ENCODE data around the gene HBA2. TPM values are rescaled to one million over a fixed set of nuclear protein-coding genes. Genes with fewer than 3 reads are reported as not detected.
"Not testable (repeated sequence)": the region's sequence is repeated elsewhere in the genome, so short reads cannot be mapped to it uniquely, and the experiment has no call there.

HBA2 gene
- total and polyA plus RNA-seq, 2 of the 4 experiments (the other 2 are of a cell fraction) = not detected

DNA sequence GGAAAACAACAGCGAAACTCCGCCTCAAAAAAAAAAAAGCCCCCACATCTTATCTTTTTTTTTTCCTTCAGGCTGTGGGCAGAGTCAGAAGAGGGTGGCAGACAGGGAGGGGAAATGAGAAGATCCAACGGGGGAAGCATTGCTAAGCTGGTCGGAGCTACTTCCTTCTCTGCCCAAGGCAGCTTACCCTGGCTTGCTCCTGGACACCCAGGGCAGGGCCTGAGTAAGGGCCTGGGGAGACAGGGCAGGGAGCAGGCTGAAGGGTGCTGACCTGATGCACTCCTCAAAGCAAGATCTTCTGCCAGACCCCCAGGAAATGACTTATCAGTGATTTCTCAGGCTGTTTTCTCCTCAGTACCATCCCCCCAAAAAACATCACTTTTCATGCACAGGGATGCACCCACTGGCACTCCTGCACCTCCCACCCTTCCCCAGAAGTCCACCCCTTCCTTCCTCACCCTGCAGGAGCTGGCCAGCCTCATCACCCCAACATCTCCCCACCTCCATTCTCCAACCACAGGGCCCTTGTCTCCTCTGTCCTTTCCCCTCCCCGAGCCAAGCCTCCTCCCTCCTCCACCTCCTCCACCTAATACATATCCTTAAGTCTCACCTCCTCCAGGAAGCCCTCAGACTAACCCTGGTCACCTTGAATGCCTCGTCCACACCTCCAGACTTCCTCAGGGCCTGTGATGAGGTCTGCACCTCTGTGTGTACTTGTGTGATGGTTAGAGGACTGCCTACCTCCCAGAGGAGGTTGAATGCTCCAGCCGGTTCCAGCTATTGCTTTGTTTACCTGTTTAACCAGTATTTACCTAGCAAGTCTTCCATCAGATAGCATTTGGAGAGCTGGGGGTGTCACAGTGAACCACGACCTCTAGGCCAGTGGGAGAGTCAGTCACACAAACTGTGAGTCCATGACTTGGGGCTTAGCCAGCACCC is 2.6 kb downstream of the HBA2 start:
- ATAC-seq (ENCODE audit: low read depth) (no peak), DNase-seq (no peak)
- H2AK5ac ChIP-seq (ENCODE audit: low read depth, low read length) = no peak overlapping the region
- no peak overlapping the region for H3K23ac ChIP-seq (ENCODE audit: low read depth, low read length)
- no peak overlapping the region for H2AFZ ChIP-seq (replicated peaks; ENCODE audit: low read length, poor library complexity)
- in situ Hi-C loops (cut with MboI; ENCODE audit: low sequenced_read_pairs) = no loop called here
- dilution Hi-C loops (cut with HindIII; ENCODE audit: low sequenced_read_pairs, unreplicated experiment) = no loop called here
- TF ChIP-seq NFE2L2 (IDR thresholded peaks at IDR 0.05; ENCODE audit: low read depth, low read length) (no peak), MAFK (IDR thresholded peaks at IDR 0.05; ENCODE audit: low read depth, low read length) (no peak), MAZ (IDR thresholded peaks at IDR 0.05; ENCODE audit: borderline replicate concordance, low read depth, low read length) (no peak)
- ChIA-PET CTCF (no interaction called here), POLR2A (ENCODE audit: unreplicated experiment) (interaction anchor here (0.6 kb wide), 1 partner anchor 9 kb away, joined by 12 read pairs; no protein-coding TSS in a partner anchor)
- H3K9ac ChIP-seq (ENCODE audit: low read depth, low read length) = no peak overlapping the region
- no peak overlapping the region for H4K8ac ChIP-seq (ENCODE audit: low read depth in 2 of 2, low read length in 2 of 2)
- H3K18ac ChIP-seq (ENCODE audit: low read depth, low read length) = no peak overlapping the region
- no peak overlapping the region for H3K14ac ChIP-seq (replicated peaks; ENCODE audit: low read depth, low read length)
- no peak overlapping the region for H3K4ac ChIP-seq (ENCODE audit: low read depth, low read length)
- H3K27ac ChIP-seq (ENCODE audit: insufficient read depth, low read length) = no peak overlapping the region
- no peak overlapping the region for H2AK9ac ChIP-seq (replicated peaks; ENCODE audit: low read depth, low read length, poor library complexity)
- intact Hi-C loops (cut with micrococcal nuclease) = no loop called here
- no peaks in the 10 kb centered on the region for H3K9me1 ChIP-seq (ENCODE audit: insufficient read depth, low read length)
- no peak overlapping the region for H4K5ac ChIP-seq (ENCODE audit: low read depth, low read length)
- H3K27me3 ChIP-seq (ENCODE audit: control insufficient read depth, insufficient read depth, low read length) = peaks cover 46% of the 10 kb centered on the region
- no peaks in the 10 kb centered on the region for H3K4me1 ChIP-seq (ENCODE audit: control insufficient read depth, insufficient read depth, low read length)
- WGBS, 2 experiments (ENCODE audit: extremely low coverage in 2 of 2, insufficient read length in 1 of 2) = 35% methylated on average over 2 of the region's 8 CpGs; no CpG with 5 or more reads in 1 of the 2 experiments
- no peak overlapping the region for H2BK5ac ChIP-seq (ENCODE audit: low read depth, low read length, poor library complexity, severe bottlenecking)
- no peak overlapping the region for H2BK20ac ChIP-seq (ENCODE audit: low read depth, low read length)
- no peak overlapping the region for H2BK120ac ChIP-seq (ENCODE audit: low read depth, low read length)
- no peaks in the 10 kb centered on the region for H3K36me3 ChIP-seq (ENCODE audit: control insufficient read depth, insufficient read depth, low read length)
- no peak overlapping the region for H3K4me3 ChIP-seq (ENCODE audit: insufficient read depth, low read depth, low read length)
- H4K91ac ChIP-seq (ENCODE audit: insufficient read depth, low read depth, low read length) = no peak overlapping the region
- no peaks in the 10 kb centered on the region for H3K79me1 ChIP-seq (ENCODE audit: low read depth in 1 of 2, low read length in 2 of 2)
- no peak overlapping the region for H2BK15ac ChIP-seq (ENCODE audit: low read depth, low read length)
- 0 out of 2 replicates have a peak, but pooled peaks cover 2% of the 10 kb centered on the region for H3K9me3 ChIP-seq (ENCODE audit: control insufficient read depth, insufficient read depth, low read length)
- no peak overlapping the region for H3K56ac ChIP-seq (ENCODE audit: extremely low read depth, insufficient read depth, low read length)
- H3K4me2 ChIP-seq (ENCODE audit: low read depth, low read length) = no peak overlapping the region
- H4K20me1 ChIP-seq (ENCODE audit: insufficient read depth, low read length) = peaks cover 6% of the 10 kb centered on the region; the same call in 1 of the 2 replicates
- BruUV-seq (replicated peaks) = no TSS peak

DNA sequence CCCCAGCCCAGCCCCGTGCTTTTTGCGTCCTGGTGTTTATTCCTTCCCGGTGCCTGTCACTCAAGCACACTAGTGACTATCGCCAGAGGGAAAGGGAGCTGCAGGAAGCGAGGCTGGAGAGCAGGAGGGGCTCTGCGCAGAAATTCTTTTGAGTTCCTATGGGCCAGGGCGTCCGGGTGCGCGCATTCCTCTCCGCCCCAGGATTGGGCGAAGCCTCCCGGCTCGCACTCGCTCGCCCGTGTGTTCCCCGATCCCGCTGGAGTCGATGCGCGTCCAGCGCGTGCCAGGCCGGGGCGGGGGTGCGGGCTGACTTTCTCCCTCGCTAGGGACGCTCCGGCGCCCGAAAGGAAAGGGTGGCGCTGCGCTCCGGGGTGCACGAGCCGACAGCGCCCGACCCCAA is 3.3 kb downstream of the HBA2 start:
- H2AFZ ChIP-seq (replicated peaks; ENCODE audit: low read length, poor library complexity); dilution Hi-C loops (cut with HindIII; ENCODE audit: low sequenced_read_pairs, unreplicated experiment); DNase-seq; H3K23ac ChIP-seq (ENCODE audit: low read depth, low read length); H3K9ac ChIP-seq (ENCODE audit: low read depth, low read length); POLR2A ChIA-PET (ENCODE audit: unreplicated experiment); H2AK9ac ChIP-seq (replicated peaks; ENCODE audit: low read depth, low read length, poor library complexity); H2AK5ac ChIP-seq (ENCODE audit: low read depth, low read length); H3K36me3 ChIP-seq (ENCODE audit: control insufficient read depth, insufficient read depth, low read length); CTCF ChIA-PET; H3K14ac ChIP-seq (replicated peaks; ENCODE audit: low read depth, low read length); H4K8ac ChIP-seq (ENCODE audit: low read depth in 2 of 2, low read length in 2 of 2); H2BK20ac ChIP-seq (ENCODE audit: low read depth, low read length); H2BK15ac ChIP-seq (ENCODE audit: low read depth, low read length); in situ Hi-C loops (cut with MboI; ENCODE audit: low sequenced_read_pairs); H3K79me1 ChIP-seq (ENCODE audit: low read depth in 1 of 2, low read length in 2 of 2); BruUV-seq (replicated peaks); H3K27ac ChIP-seq (ENCODE audit: insufficient read depth, low read length); H2BK5ac ChIP-seq (ENCODE audit: low read depth, low read length, poor library complexity, severe bottlenecking); H4K5ac ChIP-seq (ENCODE audit: low read depth, low read length); H3K4me3 ChIP-seq (ENCODE audit: insufficient read depth, low read depth, low read length); H3K18ac ChIP-seq (ENCODE audit: low read depth, low read length); H3K9me1 ChIP-seq (ENCODE audit: insufficient read depth, low read length); intact Hi-C loops (cut with micrococcal nuclease); H3K4me2 ChIP-seq (ENCODE audit: low read depth, low read length); H4K91ac ChIP-seq (ENCODE audit: insufficient read depth, low read depth, low read length); H3K4me1 ChIP-seq (ENCODE audit: control insufficient read depth, insufficient read depth, low read length); H3K4ac ChIP-seq (ENCODE audit: low read depth, low read length); H3K56ac ChIP-seq (ENCODE audit: extremely low read depth, insufficient read depth, low read length); H3K9me3 ChIP-seq (ENCODE audit: control insufficient read depth, insufficient read depth, low read length); H2BK120ac ChIP-seq (ENCODE audit: low read depth, low read length): not testable (repeated sequence)
- Histone ChIP-seq H4K20me1 (ENCODE audit: insufficient read depth, low read length) (peaks cover 11% of the 10 kb centered on the region; the same call in 1 of the 2 replicates), H3K27me3 (ENCODE audit: control insufficient read depth, insufficient read depth, low read length) (peaks cover 44% of the 10 kb centered on the region)
- WGBS, 2 experiments (ENCODE audit: extremely low coverage in 2 of 2, insufficient read length in 1 of 2) = no CpG with 5 or more reads among the region's 39 CpGs
- peak; percentile 2; the same call in 1 of the 2 replicates for ATAC-seq (ENCODE audit: low read depth)
